Activated effector memory CD4-positive, alpha-beta T cell treated with Interleukin-2 at 50 U/mL for 16 hours (primary cell): Measurements from ENCODE around the gene LAMTOR2.
"Not testable (repeated sequence)": the region's sequence is repeated elsewhere in the genome, so short reads cannot be mapped to it uniquely, and the experiment has no call there.

Source experiments
- DNase-seq: peaks from one replicate; pipeline ENCODE4 v3.0.0-alpha.2; 2020

Gene LAMTOR2

GRCh38 chr1:156054500-156055280, at the start of gene LAMTOR2:
LAMTOR2 (plus strand) TSS chr1:156054782; CDS start chr1:156054890, 108 bp downstream.
- peak; percentile 93 for DNase-seq

GRCh38 chr1:156004843-156005584, 49.6 kb upstream of the LAMTOR2 start:
- DNase-seq, result peak; percentile 9

- no peak for DNase-seq
These were observed 47.8 kb upstream of the LAMTOR2 start for GRCh38 chr1:156006666-156007376.

- DNase-seq, result no peak
These were observed 45.2 kb upstream of the LAMTOR2 start for GRCh38 chr1:156009404-156009803.

GRCh38 chr1:156012051-156012817, 42.3 kb upstream of the LAMTOR2 start:
- no peak for DNase-seq

GRCh38 chr1:156014829-156015228, 39.8 kb upstream of the LAMTOR2 start:
- no peak for DNase-seq

GRCh38 chr1:156019946-156020292, 34.7 kb upstream of the LAMTOR2 start:
- no peak for DNase-seq

GRCh38 chr1:156020293-156021092, 34.1 kb upstream of the LAMTOR2 start, which contains the start of gene SSR2:
SSR2 (minus strand) TSS chr1:156020951; CDS start chr1:156020167, 784 bp downstream.
- DNase-seq, result peak; percentile 77

- DNase-seq, result no peak
These were observed 33.5 kb upstream of the LAMTOR2 start for GRCh38 chr1:156021093-156021428.

- DNase-seq, result no peak
These were observed 32.6 kb upstream of the LAMTOR2 start for GRCh38 chr1:156021954-156022353.

GRCh38 chr1:156024801-156025200, 29.8 kb upstream of the LAMTOR2 start:
- no peak for DNase-seq

- DNase-seq, result peak; percentile 5
These were observed 28.7 kb upstream of the LAMTOR2 start for GRCh38 chr1:156025876-156026275.

- no peak for DNase-seq
These were observed 28.0 kb upstream of the LAMTOR2 start for GRCh38 chr1:156026588-156026987.

- no peak for DNase-seq
These were observed 21.6 kb upstream of the LAMTOR2 start for GRCh38 chr1:156033011-156033410.

- not testable (repeated sequence) for DNase-seq
These were observed 19.6 kb upstream of the LAMTOR2 start for GRCh38 chr1:156034991-156035390.

- no peak for DNase-seq
These were observed 11.8 kb upstream of the LAMTOR2 start for GRCh38 chr1:156042828-156043227.

- no peak for DNase-seq
These were observed 9.5 kb upstream of the LAMTOR2 start for GRCh38 chr1:156045076-156045475.

GRCh38 chr1:156048663-156049258, 5.8 kb upstream of the LAMTOR2 start:
- no peak for DNase-seq

GRCh38 chr1:156050376-156050775, 4.2 kb upstream of the LAMTOR2 start:
- DNase-seq, result no peak

GRCh38 chr1:156051011-156051725, 3.4 kb upstream of the LAMTOR2 start:
- DNase-seq, result no peak
